ENCODE measurements around the gene FLRT2.

FLRT2 gene

GRCh38 chr14:85530626-85531025, 682 bp downstream of the FLRT2 start:
- no peak for TF ChIP-seq TAF1 (IDR thresholded peaks at IDR 0.05; ENCODE audit: borderline replicate concordance, insufficient read depth, low read length)
- no peak for TF ChIP-seq REST (IDR thresholded peaks at IDR 0.05; ENCODE audit: insufficient read depth in 1 of 2, low read depth in 2 of 2, low read length in 2 of 2)
- TF ChIP-seq SIN3A (IDR thresholded peaks at IDR 0.05; ENCODE audit: borderline replicate concordance, insufficient read depth, low read length), result no peak
- TF ChIP-seq POLR2AphosphoS5 (IDR thresholded peaks at IDR 0.05; ENCODE audit: low read depth, low read length), result no peak
- no peak for TF ChIP-seq FOXP2 (optimal IDR thresholded peaks at IDR 0.05; ENCODE audit: borderline replicate concordance, extremely low read depth, extremely low read length, insufficient read depth)

DNA sequence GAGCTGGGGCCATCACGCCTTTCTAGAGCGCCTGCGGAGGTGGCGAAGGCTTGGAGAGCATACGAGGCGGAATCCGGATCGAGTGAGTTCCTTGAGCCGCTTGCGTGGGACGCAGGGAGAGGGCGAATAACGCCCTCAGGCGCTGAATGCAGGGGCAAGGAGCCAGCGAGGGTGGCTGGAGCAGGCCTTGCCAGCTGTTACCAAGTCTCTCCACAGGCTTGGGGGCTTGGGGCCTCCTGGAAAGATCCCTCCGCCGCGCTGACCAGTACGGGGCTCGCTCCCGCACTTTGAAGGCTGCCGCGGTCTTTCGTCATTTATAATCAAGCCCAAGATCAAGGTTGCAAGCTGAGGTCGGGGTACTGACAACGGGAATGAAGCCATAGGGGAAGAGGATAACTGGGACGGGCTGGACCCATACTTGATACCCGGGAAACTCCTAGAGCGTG, 1.2 kb downstream of the FLRT2 start:
- TF ChIP-seq REST (IDR thresholded peaks at IDR 0.05; ENCODE audit: insufficient read depth in 1 of 2, low read depth in 2 of 2, low read length in 2 of 2) (no peak), TAF1 (IDR thresholded peaks at IDR 0.05; ENCODE audit: borderline replicate concordance, insufficient read depth, low read length) (no peak), POLR2AphosphoS5 (IDR thresholded peaks at IDR 0.05; ENCODE audit: low read depth, low read length) (no peak), SIN3A (IDR thresholded peaks at IDR 0.05; ENCODE audit: borderline replicate concordance, insufficient read depth, low read length) (no peak), FOXP2 (optimal IDR thresholded peaks at IDR 0.05; ENCODE audit: borderline replicate concordance, extremely low read depth, extremely low read length, insufficient read depth) (no peak)

- TF ChIP-seq POLR2AphosphoS5 (IDR thresholded peaks at IDR 0.05; ENCODE audit: low read depth, low read length), result no peak; the same call in 1 of the 2 replicates
- no peak for TF ChIP-seq TAF1 (IDR thresholded peaks at IDR 0.05; ENCODE audit: borderline replicate concordance, insufficient read depth, low read length)
- TF ChIP-seq SIN3A (IDR thresholded peaks at IDR 0.05; ENCODE audit: borderline replicate concordance, insufficient read depth, low read length), result no peak
- no peak for TF ChIP-seq FOXP2 (optimal IDR thresholded peaks at IDR 0.05; ENCODE audit: borderline replicate concordance, extremely low read depth, extremely low read length, insufficient read depth)
- TF ChIP-seq REST (IDR thresholded peaks at IDR 0.05; ENCODE audit: insufficient read depth in 1 of 2, low read depth in 2 of 2, low read length in 2 of 2), result no peak
Observed at GRCh38 chr14:85531587-85532373, 1.8 kb downstream of the FLRT2 start.

- TF ChIP-seq FOXP2 (optimal IDR thresholded peaks at IDR 0.05; ENCODE audit: borderline replicate concordance, extremely low read depth, extremely low read length, insufficient read depth) (no peak), POLR2AphosphoS5 (IDR thresholded peaks at IDR 0.05; ENCODE audit: low read depth, low read length) (no peak), SIN3A (IDR thresholded peaks at IDR 0.05; ENCODE audit: borderline replicate concordance, insufficient read depth, low read length) (no peak), REST (IDR thresholded peaks at IDR 0.05; ENCODE audit: insufficient read depth in 1 of 2, low read depth in 2 of 2, low read length in 2 of 2) (no peak), TAF1 (IDR thresholded peaks at IDR 0.05; ENCODE audit: borderline replicate concordance, insufficient read depth, low read length) (no peak)
Observed at GRCh38 chr14:85532374-85533022, 2.6 kb downstream of the FLRT2 start.
